ENCODE measurements around the gene CNBD2.
"Not testable (repeated sequence)": the region's sequence is repeated elsewhere in the genome, so short reads cannot be mapped to it uniquely, and the experiment has no call there.

The CNBD2 gene

DNA sequence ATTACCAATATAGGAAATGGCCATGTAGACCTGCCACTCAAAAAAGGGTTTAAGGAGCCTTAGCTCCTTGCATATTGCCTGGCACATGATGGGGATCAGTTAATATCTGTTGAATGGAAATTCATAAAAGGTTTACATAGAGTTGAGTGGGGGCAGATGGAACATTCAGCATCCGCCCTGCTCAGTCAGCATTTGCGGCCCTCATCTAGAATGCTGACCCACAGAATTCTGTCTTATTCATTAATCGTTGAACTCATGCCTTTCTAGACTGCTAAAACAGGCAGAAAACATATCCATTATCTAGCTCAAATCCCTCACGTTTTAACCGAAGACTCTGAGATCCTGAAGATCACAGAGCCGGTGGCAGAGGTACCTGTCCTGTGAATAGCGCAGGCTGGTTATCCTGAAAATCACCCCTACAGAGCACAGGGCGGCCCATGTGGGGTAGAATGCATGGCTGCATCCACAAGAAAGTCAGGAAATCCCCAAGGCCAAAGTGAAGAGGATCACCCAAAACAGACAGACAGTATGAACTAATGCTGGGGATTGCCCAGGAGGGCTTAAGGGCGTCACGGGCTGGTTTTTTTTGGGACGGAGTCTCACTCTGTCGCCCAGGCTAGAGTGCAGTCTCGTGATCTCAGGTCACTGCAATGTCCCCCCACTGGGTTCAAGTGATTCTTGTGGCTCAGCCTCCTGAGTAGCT, 59.9 kb downstream of the CNBD2 start:
- no peak for DNase-seq

DNA sequence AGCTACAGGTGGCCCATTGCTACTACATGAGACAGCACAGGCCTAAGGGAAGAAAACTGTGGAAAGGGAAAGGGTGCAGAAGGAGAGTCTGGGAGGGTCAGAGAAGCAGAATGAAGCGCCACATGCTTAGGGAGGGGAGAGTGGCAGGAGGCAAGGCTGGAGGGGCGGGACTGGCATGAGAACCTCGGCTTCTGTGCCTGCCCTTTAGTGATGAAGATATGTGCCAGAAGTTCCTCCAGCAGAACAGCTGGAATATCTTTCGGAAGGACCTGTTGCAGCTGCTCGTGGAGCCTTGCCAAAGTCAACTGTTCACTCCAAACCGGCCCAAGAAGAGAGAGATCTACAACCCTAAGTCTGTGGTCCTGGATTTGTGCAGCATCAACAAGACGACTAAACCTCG, 61.8 kb downstream of the CNBD2 start:
- DNase-seq, result peak; percentile 81

DNA sequence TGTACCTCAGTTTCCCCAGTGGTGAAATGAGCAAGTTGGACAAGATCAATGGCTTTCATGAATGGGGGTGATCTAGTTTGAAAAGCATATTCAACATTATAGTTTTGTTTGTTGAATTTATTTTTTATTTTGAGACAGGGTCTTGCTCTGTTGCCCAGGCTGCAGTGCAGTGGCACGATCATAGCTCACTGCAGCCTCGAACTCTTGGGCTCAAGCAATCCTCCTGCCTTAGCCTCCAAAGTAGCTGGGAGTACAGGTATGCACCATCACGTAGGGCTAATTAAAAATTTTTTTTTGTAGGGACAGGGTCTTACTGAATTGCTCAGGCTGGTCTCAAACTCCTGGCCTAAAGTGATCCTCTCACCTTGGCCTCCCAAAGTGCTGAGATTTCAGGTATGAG, 63.4 kb downstream of the CNBD2 start:
- no peak for DNase-seq

DNA sequence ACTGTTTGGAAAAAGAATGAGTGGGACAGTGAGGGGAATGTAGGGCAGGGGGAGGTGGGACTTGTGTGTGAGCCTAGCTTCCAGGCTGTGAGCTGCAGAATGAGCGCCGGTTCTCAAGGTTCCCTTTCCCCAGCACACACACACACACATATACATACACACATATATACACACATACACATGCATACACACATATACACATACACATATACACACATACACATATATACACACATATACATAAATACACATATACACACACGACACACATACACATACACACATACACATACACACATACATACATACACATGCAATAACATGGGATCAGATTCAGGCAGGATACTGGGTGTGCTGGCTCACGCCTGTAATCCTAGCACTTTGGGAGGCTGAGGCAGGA, 66.5 kb downstream of the CNBD2 start:
- no peak for DNase-seq

DNA sequence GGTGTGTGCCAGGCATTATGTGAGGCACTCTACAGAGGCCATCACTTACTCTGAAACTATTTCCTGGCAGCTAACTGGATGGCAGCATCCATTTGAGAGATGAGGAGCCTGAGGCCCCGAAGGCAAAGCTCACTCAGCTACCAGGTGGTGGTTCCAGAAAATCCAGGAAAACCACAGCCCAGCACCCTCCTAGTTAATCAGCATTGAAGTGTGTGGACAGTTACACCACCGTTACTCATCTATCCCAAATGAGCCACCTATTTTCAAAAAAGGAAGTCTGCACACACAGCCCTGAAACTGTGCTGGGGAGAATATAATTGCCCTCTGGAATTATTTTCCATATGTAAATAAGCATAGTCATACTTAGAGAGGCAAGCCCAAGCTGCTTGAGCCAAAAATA, 67.4 kb downstream of the CNBD2 start:
- DNase-seq, result no peak

DNA sequence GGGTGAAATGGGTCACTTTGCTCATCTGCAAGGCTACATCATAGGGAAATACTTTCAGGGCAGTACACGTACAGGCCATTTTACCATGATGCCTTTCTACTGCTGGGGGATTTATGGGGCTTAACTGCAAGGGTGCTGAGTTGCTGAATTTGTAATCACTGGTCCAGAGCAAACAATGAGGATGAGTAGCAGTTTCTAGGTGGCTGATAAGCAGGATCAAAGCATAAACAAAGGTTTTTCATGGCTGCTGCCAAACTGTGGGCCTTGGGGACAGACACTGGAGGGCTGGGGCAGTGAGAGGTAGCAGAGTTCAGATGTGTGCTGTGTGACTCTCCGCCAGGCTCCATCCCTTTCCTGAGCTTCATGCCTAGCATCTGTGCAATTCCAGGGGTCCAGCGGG, 68.3 kb downstream of the CNBD2 start:
- no peak for DNase-seq

DNA sequence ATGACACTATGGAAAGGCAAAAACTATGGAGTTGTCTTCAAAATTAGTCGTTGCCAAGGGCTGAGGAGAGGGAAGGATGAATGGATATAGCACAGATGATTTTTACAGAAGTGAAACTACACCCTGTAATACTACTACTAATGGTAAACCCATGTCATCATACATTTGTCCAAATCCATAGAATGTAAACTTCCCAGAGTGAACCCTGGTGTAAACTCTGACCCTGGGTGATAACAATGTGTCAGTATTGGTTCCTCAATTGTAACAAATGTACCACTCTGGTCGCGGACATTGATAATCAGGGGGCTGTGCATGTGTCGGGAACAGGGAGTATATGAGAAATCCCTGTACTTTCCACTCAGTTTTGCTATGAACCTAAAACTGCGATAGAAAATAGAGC, 72.2 kb downstream of the CNBD2 start:
- DNase-seq, result no peak

DNA sequence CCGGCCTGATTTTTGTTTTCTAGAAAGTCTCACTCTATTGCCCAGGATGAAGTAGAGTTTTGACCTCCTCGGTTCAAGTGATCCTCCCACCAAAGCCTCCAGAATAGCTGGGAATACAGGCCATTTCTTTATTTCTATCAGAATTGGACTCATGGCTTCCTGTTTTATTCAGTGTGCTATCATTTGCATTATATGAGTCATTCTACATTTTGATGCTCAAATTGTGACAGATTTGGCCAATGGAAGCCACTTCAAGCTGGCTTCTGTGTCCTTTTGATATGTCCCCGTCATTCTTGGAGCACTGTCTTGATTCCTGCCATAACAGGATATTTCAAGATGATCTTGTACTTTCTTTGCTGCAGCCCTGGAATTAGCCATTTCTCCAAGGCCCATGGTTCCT, 75.1 kb downstream of the CNBD2 start:
- no peak for DNase-seq

DNA sequence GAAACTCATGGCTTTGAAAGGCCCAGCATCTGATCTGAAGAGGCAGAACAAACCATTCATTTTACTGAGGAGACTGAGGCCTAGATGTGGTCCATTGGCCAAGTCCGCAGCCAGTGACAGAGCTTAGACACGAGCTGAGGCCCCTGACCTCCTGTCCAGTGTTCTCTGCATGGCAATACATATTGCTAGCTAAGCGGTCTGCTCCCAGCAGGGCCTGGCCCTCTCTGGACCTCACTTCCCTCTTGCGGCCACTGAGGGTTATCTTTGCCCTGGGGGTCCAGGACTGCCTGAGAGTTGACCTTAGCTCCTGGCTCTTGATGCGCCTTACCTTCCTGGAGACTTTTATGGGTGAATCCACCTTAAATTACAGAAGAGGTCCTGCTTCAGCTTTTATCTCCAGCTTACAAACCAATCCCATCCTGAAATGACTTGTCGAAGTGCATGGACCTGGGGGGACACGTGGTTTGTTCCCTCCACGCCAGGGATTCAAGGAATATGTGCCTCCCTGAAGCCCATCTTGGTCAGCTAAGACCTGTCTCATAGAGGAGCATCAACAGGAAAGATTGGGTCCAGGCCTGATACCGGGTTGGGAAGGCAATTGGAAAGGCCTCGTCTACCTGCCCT, 75.6 kb downstream of the CNBD2 start:
- DNase-seq, result no peak

DNA sequence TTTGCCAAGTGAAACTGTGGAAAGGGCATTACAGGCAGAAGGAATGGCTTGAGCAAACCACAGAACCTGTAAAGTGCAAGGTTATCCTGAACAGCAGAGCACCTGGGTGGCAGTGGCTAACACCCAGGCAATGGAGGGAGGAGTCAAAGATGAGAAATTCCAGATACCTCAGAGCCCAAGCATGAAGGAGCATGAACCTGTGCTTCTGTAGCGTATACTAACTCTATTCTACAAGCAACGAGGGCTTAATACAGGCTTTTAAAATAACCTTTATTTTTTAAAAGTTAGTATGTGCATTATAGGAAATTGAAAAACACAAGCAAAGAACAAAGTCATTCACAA, 77.0 kb downstream of the CNBD2 start:
- no peak for DNase-seq

DNA sequence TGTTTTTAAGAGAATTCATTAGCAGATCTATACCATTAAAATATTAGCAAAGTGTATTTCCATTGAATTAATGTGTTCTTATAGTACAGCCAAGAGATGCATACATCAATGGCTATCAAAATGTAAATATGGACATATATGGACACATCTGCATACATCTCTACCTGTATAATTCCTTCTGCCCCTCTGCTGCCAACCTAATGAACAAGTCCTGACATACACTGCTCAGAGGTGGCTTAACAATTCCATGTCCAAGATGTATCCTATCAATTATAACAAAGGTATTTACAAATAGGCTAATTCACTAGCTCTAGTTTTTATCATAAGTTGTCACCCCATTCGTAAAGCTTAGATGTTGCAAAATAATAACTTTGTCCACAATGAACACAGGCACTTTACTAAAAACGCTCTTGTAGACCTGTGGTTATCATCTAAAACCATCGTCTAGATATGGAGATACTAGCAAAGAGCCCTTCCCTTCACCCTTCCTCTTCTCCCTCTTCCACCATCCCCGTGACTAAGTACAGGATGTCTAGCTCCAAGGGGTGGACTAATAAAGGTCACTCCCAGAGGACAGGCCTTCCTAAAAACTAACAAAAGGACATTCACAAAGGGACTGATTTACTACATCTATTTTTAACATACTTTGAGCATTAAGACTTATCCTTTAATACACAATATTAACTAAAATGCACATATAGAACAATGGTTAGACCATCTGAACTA, 77.8 kb downstream of the CNBD2 start:
- not testable (repeated sequence) for DNase-seq

DNA sequence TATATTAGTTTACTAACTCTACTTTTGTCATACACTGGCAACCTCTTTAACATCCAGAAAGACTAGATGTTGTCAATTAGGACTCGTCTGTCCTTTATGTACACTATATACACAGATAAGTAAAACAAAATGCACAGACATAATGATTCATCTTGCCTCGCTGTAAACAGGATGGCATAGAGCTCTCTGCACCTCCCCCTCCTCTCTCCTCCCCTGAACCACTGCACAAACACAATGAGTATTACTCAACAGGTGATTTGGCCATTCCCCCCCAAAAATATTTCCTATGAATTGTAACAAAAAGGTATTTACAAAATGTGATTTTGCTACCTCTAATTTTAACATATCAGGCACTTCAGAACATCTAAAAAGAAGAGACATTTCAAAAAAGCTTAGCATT, 81.0 kb downstream of the CNBD2 start:
- DNase-seq, result not testable (repeated sequence)

DNA sequence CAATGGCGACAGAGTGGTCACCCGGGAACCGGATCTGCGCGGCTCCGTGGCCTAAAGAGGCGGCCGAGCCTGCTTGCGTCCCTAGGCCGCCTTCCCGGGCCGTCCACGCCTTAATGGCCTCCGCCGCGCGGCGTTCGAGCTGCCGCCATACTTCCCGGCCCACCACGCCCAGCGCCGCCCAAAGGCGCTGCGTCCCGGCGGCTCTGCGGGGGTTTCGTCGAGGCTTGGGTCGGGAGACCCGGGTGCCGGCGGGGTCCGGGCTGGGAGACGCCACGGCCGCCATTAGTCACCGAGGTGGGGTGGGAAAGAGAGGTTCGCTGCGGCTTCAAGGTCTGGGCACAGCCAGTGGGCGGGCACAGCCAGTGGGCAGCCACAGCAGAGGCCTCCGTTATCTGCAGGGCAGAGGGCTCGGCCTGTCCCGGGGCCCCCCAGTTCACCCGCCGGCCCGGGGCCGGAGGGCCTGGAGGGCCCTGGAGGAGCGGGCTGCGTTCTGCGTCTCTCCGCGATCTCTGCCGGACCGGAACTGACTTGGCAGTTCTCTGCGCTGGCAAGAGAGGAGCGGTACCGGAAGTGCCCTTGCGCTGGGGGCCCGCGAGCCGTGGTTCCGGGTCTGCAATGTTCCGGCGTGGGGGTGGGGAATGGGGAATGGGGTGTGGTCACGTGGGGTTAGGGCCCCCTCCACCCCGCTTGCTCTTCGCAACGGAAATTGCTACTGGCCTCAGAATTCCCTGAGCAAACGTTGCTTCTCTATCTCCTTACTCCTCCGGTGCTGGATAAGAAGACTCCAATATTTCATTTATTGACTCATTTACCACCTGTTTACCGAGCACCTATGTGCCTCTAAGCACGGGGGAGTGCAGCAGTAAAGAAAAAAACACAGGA, 82.3 kb downstream of the CNBD2 start:
- peak; percentile 94 for DNase-seq

DNA sequence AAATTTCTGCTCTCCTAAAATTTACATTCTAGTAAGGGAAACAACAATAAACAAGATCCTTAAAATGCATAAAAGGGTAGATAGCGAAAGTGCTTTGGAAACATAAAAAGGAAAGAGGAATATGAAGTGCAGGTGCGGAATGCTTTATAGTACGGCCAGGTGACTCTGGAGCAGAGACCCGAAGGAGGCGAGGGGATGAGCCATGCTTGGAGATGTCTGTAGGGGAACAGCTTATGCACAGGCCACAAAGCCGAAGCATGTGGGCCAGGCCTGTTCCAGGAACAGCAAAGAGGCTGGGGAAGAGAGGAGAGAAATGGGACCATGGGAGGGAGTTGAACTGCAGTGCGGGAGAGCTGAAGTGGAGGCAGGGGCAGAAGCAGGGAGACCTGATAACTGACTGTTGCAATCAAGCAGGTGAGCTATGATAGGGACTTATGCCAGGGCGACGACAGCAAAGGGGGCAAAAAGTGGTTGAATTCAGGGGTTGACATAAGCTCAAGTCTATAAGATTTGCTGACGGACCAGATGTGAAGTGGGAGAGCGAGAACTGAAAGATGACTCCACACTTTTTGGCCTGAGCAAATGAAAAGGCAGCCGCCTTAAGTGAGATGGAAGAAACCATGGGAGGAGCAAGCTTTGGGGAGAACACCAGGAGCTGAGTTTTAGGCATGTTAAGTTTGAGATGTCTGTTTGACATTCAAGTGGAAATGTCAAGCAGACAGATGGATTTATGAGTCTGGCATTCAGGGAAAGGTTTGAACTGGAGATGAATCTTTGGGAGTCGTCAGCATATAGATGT, 83.1 kb downstream of the CNBD2 start:
- DNase-seq, result no peak

DNA sequence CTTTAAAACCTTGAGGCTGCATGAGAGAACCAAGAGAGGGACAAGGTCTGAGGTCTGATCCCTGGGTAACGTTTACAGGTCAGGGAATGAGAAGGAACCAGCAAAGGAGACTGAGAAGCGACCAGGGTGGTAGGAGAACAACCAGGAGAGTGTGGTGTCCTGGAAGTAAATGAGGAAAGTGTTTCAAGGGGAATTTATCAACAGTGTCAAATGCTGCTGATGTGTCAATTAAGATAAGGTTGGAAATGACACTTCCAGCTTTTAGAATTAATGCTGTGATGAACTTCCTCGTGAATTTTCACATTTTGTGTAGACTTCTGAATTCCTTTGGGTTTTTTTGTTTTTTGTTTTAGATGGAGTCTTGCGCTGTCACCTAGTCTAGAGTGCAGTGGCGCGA, 83.7 kb downstream of the CNBD2 start:
- DNase-seq, result no peak

DNA sequence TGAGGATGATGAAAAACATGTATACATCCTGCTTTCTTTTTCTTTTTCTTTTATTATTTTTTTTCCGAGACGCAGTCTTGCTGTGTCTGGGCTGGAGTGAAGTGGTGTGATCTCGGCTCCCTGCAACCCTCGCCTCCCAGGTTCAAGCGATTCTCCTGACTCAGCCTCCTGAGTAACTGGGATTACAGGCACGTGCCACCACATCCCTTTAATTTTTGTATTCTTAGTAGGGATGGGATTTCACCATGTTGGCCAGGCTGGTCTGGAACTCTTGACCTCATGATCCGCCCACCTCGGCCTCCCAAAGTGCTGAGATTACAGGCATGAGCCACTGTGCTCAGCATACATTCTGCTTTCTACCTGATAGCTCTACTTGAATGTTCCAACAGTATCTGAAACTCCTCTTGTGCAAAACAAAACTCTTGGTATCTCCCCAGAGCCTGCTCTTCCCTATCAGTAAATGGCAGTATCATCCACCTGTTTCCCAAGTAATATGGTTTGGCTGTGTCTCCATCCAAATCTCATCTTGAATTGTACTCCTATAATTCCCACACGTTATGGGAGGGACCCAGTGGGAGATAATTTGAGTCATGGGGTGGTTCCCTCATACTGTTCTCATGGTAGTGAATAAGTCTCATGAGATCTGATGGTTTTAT, 85.6 kb downstream of the CNBD2 start:
- not testable (repeated sequence) for DNase-seq

DNA sequence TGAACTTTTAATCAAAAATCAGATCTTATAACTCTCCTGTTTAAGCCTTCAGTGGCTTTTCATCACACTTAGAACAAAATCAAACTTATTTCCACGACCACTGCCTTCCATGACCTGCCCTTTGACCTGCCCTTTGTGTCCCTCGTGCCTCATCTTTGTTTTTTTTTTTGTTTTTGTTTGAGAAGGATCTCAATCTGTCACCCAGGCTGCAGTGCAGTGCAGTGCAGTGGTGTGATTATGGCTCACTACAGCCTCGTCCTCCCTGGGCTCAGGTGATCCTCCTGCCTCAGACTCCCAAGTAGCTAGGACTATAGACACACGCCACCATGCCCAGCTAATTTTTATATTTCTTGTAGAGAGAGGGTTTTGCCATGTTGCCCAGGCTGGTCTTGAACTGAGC, 86.8 kb downstream of the CNBD2 start:
- no peak for DNase-seq

DNA sequence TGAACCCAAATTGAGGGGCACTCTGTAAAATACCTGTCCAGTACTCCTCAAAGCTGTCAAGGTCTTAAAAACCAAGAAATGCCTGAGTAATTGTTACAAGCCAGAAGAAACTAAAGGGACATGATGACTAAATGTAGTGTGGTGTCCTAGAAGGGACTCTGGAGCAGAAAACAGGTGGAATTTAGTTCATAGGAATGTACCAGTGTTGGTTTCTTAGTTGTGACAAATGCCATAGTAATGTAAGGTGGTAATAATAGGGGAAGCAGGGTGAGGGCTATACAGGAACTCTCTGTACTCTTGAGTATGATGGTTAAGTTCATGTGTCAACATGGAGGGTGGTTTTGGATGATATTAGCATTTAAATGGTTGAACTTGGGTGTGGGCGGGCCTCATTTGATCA, 92.3 kb downstream of the CNBD2 start:
- no peak for DNase-seq

DNA sequence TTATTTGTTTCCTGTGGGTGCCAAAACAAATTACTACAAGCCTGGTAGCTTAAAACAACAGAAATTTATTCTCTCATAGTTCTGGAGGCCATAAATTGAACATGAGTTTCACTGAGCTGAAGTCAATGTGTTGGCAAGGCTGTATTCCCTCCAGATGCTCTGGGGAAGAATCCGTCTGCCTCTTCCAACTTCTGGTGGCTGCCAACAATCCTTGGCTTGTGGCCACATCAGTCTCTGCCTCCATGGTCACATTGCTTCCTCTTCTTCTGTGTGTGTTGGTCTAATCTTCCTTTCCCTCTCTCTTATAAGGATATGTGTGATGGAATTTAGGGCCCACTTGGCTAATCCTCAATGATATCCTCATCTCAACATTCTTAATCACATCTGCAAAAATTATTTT, 93.4 kb downstream of the CNBD2 start:
- DNase-seq, result peak; percentile 40

DNA sequence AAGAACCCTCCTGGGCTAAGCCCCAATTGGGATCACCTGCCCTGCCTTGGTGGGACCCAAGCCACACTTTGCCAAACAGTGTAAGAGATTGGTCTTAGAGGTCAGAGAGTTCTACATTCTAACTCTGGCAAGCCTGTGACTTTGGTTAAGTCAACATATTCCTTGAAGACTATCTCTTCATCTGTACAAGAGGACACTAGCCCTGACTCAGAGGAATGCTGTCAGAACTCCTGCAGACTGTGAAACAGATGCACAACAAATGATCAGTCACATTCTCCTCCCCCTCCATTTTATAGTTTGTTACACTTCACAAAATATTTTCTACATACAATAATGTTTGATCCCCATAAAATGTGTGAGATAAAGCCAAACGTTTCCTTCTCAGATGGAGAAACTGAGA, 94.4 kb downstream of the CNBD2 start:
- no peak for DNase-seq

DNA sequence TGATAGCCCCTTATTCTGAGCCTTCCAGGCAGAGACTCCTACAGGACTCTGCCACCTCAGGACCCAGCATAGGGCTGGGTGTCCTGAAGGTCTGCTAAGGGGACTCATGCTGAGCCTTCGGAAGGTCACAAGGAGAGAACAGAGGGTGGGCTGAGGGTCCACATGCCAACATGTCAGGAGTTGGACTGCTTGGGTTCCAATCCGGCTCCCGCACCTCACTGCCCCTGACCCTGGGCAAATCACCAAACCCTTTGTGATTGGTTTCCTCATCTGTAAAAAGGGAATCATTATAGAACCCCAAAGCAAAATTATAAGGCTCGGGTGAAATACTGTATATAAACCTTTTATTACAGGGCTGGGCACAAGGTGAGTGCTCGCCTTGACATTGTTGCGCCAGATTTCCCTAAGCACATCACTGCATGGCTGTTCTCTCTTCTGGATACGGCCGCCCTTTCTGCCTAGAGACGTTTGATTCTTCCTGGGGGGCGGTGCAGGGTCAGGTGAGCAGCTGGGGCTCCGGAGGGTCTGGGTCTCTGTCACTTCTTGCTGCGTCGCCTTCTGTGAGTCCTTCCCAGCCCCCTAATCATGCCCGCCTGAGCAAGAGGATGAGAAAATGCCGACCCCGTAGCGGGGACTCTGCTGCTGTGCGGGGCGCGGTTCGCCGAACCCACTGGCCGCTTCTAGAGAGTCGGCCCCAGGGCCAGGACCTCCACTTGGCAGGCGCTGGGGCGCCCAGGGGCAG, 95.7 kb downstream of the CNBD2 start:
- DNase-seq, result no peak

Measured in right hindlimb (tissue), 1 donor.